Measurements from ENCODE around the gene OIT3.

OIT3 gene

GRCh38 chr10:72855790-72856189 is 37.7 kb upstream of the OIT3 start:
- no peak for TF ChIP-seq CTCF (IDR thresholded peaks at IDR 0.05; ENCODE audit: insufficient read depth, low read depth, low read length, missing control alignments)
- H3K4me3 ChIP-seq (ENCODE audit: low read depth, low read length), result no peak overlapping the region
- DNase-seq (ENCODE audit: low read depth), result no peak

- DNase-seq (ENCODE audit: low read depth), result no peak
- no peak for TF ChIP-seq CTCF (IDR thresholded peaks at IDR 0.05; ENCODE audit: insufficient read depth, low read depth, low read length, missing control alignments)
- H3K4me3 ChIP-seq (ENCODE audit: low read depth, low read length), result no peak overlapping the region
These were observed 35.5 kb upstream of the OIT3 start for GRCh38 chr10:72858067-72858466.

GRCh38 chr10:72862957-72863356 is 30.6 kb upstream of the OIT3 start:
- TF ChIP-seq CTCF (IDR thresholded peaks at IDR 0.05; ENCODE audit: insufficient read depth, low read depth, low read length, missing control alignments), result no peak
- DNase-seq (ENCODE audit: low read depth), result no peak
- H3K4me3 ChIP-seq (ENCODE audit: low read depth, low read length), result no peak overlapping the region

DNA sequence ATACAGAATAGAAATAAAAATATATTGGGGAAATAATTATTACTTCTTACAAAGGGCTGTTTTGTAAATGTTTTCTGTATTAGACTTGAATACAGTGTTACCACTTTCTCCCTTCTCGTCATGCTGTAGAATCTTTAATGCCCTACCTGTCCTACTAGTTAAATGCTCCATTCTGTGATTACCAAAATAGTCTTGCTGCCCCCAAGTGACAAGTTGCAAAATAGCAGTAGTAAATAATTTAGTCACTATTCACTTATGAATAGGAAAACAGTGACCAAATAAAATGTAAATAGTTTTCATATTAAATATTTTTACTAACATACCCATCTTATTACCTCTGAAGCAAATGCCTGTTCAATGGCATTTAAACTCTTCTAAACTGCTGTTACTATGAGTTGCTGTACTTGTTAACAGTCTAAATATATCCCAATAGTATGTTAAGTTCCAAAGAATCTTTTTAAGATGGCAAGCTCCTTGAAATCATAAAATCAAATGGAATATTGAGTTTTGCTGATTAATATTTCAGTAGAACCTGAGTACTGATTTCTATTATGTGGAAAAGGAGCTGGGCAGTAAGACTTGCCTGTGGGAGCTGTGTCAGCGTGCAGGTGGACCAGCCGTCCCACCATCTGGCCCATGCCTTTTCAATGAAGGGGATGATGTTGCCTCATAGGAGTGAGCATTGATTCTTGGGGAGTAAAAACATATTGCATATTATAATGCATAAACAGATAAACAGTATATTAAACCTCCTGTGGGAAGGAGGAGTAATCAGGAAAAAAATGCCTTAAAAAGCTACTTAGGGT is 18.1 kb upstream of the OIT3 start:
- peak; percentile 33 for TF ChIP-seq CTCF (IDR thresholded peaks at IDR 0.05; ENCODE audit: insufficient read depth, low read depth, low read length, missing control alignments)
- DNase-seq (ENCODE audit: low read depth), result peak; percentile 50
- H3K4me3 ChIP-seq (ENCODE audit: low read depth, low read length), result no peak overlapping the region

GRCh38 chr10:72879245-72879644 is 14.3 kb upstream of the OIT3 start:
- TF ChIP-seq CTCF (IDR thresholded peaks at IDR 0.05; ENCODE audit: insufficient read depth, low read depth, low read length, missing control alignments), result no peak
- no peak for DNase-seq (ENCODE audit: low read depth)
- H3K4me3 ChIP-seq (ENCODE audit: low read depth, low read length), result no peak overlapping the region

GRCh38 chr10:72881291-72881690 is 12.2 kb upstream of the OIT3 start:
- no peak overlapping the region for H3K4me3 ChIP-seq (ENCODE audit: low read depth, low read length)
- TF ChIP-seq CTCF (IDR thresholded peaks at IDR 0.05; ENCODE audit: insufficient read depth, low read depth, low read length, missing control alignments), result no peak
- no peak for DNase-seq (ENCODE audit: low read depth)

DNA sequence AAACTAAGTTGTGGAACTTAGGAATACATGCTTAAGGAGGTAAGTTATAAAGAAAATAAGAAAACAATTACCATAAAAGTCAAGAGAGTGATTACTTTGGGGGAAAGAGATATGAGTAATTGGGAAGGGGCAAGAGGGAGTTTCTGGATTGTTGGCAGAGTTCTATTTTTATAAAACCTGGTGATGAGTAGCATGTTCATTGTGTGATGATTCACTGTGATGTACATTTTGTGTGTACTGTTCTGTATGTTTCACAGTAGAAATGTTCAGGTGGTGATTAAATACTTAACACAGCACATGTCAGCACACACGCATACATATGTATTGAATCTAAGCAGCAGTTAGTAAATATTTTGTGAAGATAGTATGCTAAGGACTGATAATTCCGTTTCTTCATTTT is 9.7 kb upstream of the OIT3 start:
- H3K4me3 ChIP-seq (ENCODE audit: low read depth, low read length), result no peak overlapping the region
- TF ChIP-seq CTCF (IDR thresholded peaks at IDR 0.05; ENCODE audit: insufficient read depth, low read depth, low read length, missing control alignments), result no peak
- no peak for DNase-seq (ENCODE audit: low read depth)
